Common myeloid progenitor, CD34-positive (primary cell): ENCODE results near the gene CFAP97.
"Not testable (repeated sequence)": the region's sequence is repeated elsewhere in the genome, so short reads cannot be mapped to it uniquely, and the experiment has no call there.

ENCODE experiments used
- CTCF ChIA-PET: fragments of 350-600 bp; sonication (Branson Sonifier 250); formaldehyde crosslinking; loops from one replicate; lab custom pipeline; 2021; ENCODE audit warnings: antibody characterized with exemption; lab: Charles Lee
- POLR2A ChIA-PET: fragments of 350-600 bp; sonication (Branson Sonifier 250); formaldehyde crosslinking; loops from one replicate; lab custom pipeline; 2021; ENCODE audit warnings: antibody characterized with exemption; lab: Charles Lee
- DNase-seq, 3 donors: peaks; one replicate each; pipeline versions ENCODE4 v3.0.0 to v3.0.0-alpha.2; 2013
- H3K27ac ChIP-seq, 2 experiments: 1 replicate in 1 of 2; 2 replicates in 1 of 2; pipeline ENCODE4 v1.7.0; 2013; ENCODE audit warnings: inconsistent platforms in 2 of 2, low read length in 2 of 2, mild to moderate bottlenecking in 2 of 2, low read depth in 1 of 2, moderate library complexity in 1 of 2; ENCODE audit not compliant: severe bottlenecking in 2 of 2, insufficient read depth in 1 of 2, poor library complexity in 1 of 2
- H3K27me3 ChIP-seq, 5 experiments: replicated peaks in 2 of 5; 1 replicate in 3 of 5; 2 replicates in 2 of 5; pipeline versions ENCODE4 v1.6.1 to v1.7.0; 2013; ENCODE audit warnings: low read length in 4 of 5, mild to moderate bottlenecking in 2 of 5, moderate library complexity in 2 of 5, inconsistent platforms in 1 of 5; ENCODE audit not compliant: insufficient read depth in 5 of 5, control insufficient read depth in 4 of 5
- H3K36me3 ChIP-seq, 4 experiments: 1 replicate in 2 of 4; 2 replicates in 2 of 4; pipeline versions ENCODE4 v1.6.1 to v1.7.0; 2013; ENCODE audit warnings: low read length in 3 of 4, control low read depth in 1 of 4, mild to moderate bottlenecking in 1 of 4; ENCODE audit not compliant: control insufficient read depth in 4 of 4, insufficient read depth in 4 of 4
- H3K4me1 ChIP-seq, 4 experiments: 1 replicate in 3 of 4; 2 replicates in 1 of 4; pipeline versions ENCODE4 v1.6.1 to v1.7.1; 2013; ENCODE audit warnings: low read length in 3 of 4, mild to moderate bottlenecking in 3 of 4, control low read depth in 1 of 4, inconsistent platforms in 1 of 4, moderate library complexity in 1 of 4; ENCODE audit not compliant: control insufficient read depth in 4 of 4, insufficient read depth in 4 of 4; ENCODE audit errors: control extremely low read depth in 1 of 4
- H3K4me3 ChIP-seq, 7 experiments: 1 replicate in 4 of 7; 2 replicates in 3 of 7; pipeline versions ENCODE4 v1.5.1 to v1.7.0; 2013; ENCODE audit warnings: mild to moderate bottlenecking in 7 of 7, low read length in 6 of 7, moderate library complexity in 6 of 7, inconsistent platforms in 2 of 7, low read depth in 2 of 7, control low read depth in 1 of 7; ENCODE audit not compliant: insufficient read depth in 4 of 7, control insufficient read depth in 1 of 7; ENCODE audit errors: extremely low read depth in 1 of 7
- H3K9me3 ChIP-seq, 5 experiments: 1 replicate in 4 of 5; 2 replicates in 1 of 5; pipeline versions ENCODE4 v1.6.1 to v1.7.1; 2013; ENCODE audit warnings: low read length in 4 of 5, mild to moderate bottlenecking in 2 of 5, inconsistent platforms in 1 of 5, low read depth in 1 of 5, moderate library complexity in 1 of 5; ENCODE audit not compliant: control insufficient read depth in 4 of 5, insufficient read depth in 2 of 5; ENCODE audit errors: control extremely low read depth in 1 of 5
- WGBS: methylation state at CpG from one replicate; pipeline ENCODE4 v1.1.5; 2013; ENCODE audit not compliant: insufficient coverage; 5-methylcytosine and 5-hydroxymethylcytosine counted together

Gene CFAP97

DNA sequence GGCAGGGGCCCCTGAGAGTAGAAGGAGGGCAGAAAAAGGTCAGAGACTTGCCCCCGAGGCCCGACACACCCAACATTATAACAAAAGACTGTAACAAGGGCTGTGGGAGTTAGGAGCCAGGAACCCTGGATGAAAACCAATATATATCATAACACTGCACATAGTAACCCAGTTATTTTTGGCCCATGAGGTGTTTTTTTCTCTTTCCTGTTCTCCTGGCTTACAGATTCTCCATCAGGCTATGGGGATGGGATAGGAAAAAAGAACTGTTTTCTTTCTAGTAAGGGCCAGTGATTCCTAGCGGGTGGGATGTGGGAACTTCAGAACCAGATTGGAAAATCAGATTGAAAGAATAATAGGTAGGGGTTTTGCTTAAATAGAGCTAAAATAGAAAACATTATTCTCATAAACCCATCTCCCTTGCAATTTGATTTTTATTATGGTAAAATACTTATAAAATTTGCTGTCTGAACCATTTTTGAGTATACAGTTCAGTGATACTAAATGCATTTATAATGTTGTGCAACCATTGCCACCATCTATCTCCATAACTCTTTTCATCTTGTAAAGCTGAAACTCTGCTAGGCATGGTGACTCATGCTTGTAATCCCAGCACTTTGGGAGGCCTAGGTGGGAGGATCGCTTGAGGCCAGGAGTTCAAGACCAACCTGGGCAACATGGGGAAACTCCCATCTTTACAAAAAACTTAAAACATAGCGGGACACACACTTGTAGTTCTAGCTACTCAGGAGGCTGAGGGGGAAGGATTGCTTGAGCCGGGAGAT is 39.1 kb upstream of the CFAP97 start:
- DNase-seq, result no peak
- ChIA-PET POLR2A (no interaction called here), CTCF (interaction anchor here (3.0 kb wide), 1 partner anchor 10 kb away, joined by 9 read pairs; no protein-coding TSS in a partner anchor)
- H3K27ac ChIP-seq, result no peak overlapping the region
- H3K4me3 ChIP-seq, result no peak overlapping the region
- H3K36me3 ChIP-seq, result no peaks in the 10 kb centered on the region
- no peaks in the 10 kb centered on the region for H3K27me3 ChIP-seq
- WGBS, result 100% methylated on average over 1 of the region's 6 CpGs
- H3K9me3 ChIP-seq, result peaks cover 0 to 7% (median 5%) of the 10 kb centered on the region in 5 experiments
- no peaks in the 10 kb centered on the region for H3K4me1 ChIP-seq

- POLR2A ChIA-PET, H3K27me3 ChIP-seq, H3K9me3 ChIP-seq, H3K36me3 ChIP-seq, H3K4me1 ChIP-seq, CTCF ChIA-PET, H3K27ac ChIP-seq, H3K4me3 ChIP-seq, DNase-seq: not testable (repeated sequence)
- no CpG with 5 or more reads among the region's 32 CpGs for WGBS
Observed at GRCh38 chr4:185240486-185240885, 36.7 kb upstream of the CFAP97 start.

DNA sequence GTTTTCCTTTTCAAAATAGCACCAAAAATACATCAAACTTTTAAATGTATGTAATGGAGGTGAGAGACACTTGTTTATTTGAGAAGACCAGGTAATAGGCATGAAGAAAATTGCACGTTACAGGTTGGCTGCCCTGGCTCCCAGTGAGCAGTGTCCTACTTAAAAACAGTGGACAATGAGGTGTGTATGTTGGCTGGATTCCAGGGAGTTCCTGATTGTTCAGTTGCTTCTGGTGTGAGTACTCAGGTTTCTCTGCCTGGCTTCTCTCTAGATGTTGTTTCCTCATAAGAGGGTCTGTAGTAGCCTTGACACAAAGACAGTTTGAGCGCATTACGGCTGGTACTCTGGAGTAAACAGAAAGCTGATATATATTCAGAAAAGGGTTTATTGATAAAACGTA is 35.0 kb upstream of the CFAP97 start:
- peaks cover 0 to 7% (median 5%) of the 10 kb centered on the region in 5 experiments for H3K9me3 ChIP-seq
- no peaks in the 10 kb centered on the region for H3K27me3 ChIP-seq
- no CpG with 5 or more reads among the region's 4 CpGs for WGBS
- DNase-seq, result no peak
- H3K27ac ChIP-seq, result no peak overlapping the region
- ChIA-PET CTCF (no interaction called here), POLR2A (no interaction called here)
- no peak overlapping the region for H3K4me3 ChIP-seq
- no peaks in the 10 kb centered on the region for H3K4me1 ChIP-seq
- no peaks in the 10 kb centered on the region for H3K36me3 ChIP-seq

- Histone ChIP-seq H3K27ac (no peak overlapping the region), H3K4me3 (no peak overlapping the region), H3K36me3 (no peaks in the 10 kb centered on the region), H3K27me3 (no peaks in the 10 kb centered on the region), H3K4me1 (no peaks in the 10 kb centered on the region), H3K9me3 (peaks cover 0 to 7% (median 5%) of the 10 kb centered on the region in 5 experiments)
- POLR2A ChIA-PET, result no interaction called here
- 100% methylated on average over 1 of the region's 5 CpGs for WGBS
- CTCF ChIA-PET, result no interaction called here
- no peak for DNase-seq
Observed at GRCh38 chr4:185238215-185238681, 34.4 kb upstream of the CFAP97 start.

GRCh38 chr4:185237175-185237574 is 33.4 kb upstream of the CFAP97 start:
- 88% methylated on average over 3 of the region's 3 CpGs for WGBS
- Histone ChIP-seq H3K27ac (no peak overlapping the region), H3K4me1 (no peaks in the 10 kb centered on the region), H3K4me3 (no peak overlapping the region), H3K27me3 (no peaks in the 10 kb centered on the region), H3K9me3 (peaks cover 0 to 7% (median 5%) of the 10 kb centered on the region in 5 experiments), H3K36me3 (no peaks in the 10 kb centered on the region)
- ChIA-PET CTCF (interaction anchor here (0.6 kb wide), 1 partner anchor 27 kb away, joined by 3 read pairs; the partner anchor contains the start of gene SNX25), POLR2A (no interaction called here)
- no peak for DNase-seq

DNA sequence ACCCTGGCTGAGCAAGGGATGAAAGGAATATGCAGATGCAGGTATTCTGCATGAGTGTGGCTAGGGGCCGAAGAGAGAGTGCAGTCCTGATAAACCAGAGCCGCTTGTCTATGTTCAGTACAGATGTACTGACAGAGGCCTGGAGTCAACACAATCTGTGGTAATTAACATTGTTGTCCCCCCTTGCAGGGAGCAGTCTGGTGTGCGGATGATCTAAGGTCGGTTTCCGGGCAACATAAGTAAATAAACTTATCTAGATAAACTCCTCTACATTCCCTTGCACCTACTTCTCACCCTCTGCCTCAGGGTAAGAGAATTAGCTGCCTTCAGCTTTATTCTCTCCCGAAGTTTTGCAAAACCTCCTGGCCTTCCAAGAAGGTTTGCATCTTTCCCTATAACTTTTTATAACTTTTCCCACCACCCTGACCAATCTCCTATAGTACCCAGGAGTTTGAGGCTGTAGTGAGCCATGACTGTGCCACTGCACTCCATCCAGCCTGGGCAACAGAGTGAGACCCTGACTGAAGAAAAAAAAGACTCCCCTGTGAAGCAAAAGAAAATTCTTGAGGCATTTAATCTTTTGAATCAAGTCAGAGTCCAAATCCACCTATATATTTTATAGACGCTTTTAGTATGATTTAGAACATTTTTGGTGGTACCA is 32.2 kb upstream of the CFAP97 start:
- peaks cover 0 to 7% (median 5%) of the 10 kb centered on the region in 5 experiments for H3K9me3 ChIP-seq
- no peak overlapping the region for H3K4me3 ChIP-seq
- POLR2A ChIA-PET, result no interaction called here
- no peak overlapping the region for H3K27ac ChIP-seq
- 99% methylated on average over 6 of the region's 7 CpGs for WGBS
- no peaks in the 10 kb centered on the region for H3K36me3 ChIP-seq
- CTCF ChIA-PET, result interaction anchor here (1.8 kb wide), 1 partner anchor 15 kb away, joined by 4 read pairs; no protein-coding TSS in a partner anchor
- no peaks in the 10 kb centered on the region for H3K27me3 ChIP-seq
- H3K4me1 ChIP-seq, result no peaks in the 10 kb centered on the region
- peak in 1 of 3 donors; percentile 33 for DNase-seq
